ENCODE measurements around the gene CCR3.

CCR3 gene

GRCh38 chr3:46303240-46303639, 61.0 kb downstream of the CCR3 start:
- no peak overlapping the region for H3K4me3 Mint-ChIP-seq
- TF ChIP-seq CTCF (IDR thresholded peaks at IDR 0.05; ENCODE audit: unreplicated experiment in 3 of 3): no peak
- no peaks in the 10 kb centered on the region for H3K36me3 Mint-ChIP-seq (ENCODE audit: low read depth)
- H3K27me3 Mint-ChIP-seq (ENCODE audit: low read depth): peaks cover 27% of the 10 kb centered on the region
- H3K27ac Mint-ChIP-seq: no peak overlapping the region
- H3K4me1 Mint-ChIP-seq: no peaks in the 10 kb centered on the region
- no peaks in the 10 kb centered on the region for H3K9me3 Mint-ChIP-seq

DNA sequence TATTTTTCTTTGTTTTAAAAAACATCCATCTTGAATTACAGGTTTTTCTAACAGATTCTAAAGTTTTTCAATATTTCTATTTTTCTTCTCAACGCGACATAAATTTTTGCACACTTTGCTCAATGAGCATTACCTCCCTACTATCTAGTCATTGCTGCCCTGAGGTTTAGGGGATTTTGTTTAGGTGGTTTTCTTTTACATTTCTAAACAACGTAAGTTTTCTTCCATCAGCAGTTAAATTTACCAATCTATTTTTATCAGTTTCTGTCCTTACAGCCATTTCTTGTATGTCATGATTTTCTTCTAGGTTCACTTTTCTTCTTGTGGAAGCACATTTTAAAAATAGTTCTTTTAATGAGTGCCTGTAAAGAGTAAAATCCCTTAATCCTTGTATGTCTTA, 62.5 kb downstream of the CCR3 start:
- no peak for TF ChIP-seq CTCF (IDR thresholded peaks at IDR 0.05; ENCODE audit: unreplicated experiment in 3 of 3)
- Mint-ChIP-seq H3K4me1 (no peaks in the 10 kb centered on the region), H3K27ac (no peak overlapping the region), H3K9me3 (no peaks in the 10 kb centered on the region), H3K36me3 (ENCODE audit: low read depth) (no peaks in the 10 kb centered on the region), H3K27me3 (ENCODE audit: low read depth) (peaks cover 24% of the 10 kb centered on the region), H3K4me3 (no peak overlapping the region)

GRCh38 chr3:46312991-46313390, 70.7 kb downstream of the CCR3 start:
- peaks cover 13% of the 10 kb centered on the region for H3K27me3 Mint-ChIP-seq (ENCODE audit: low read depth)
- no peak for TF ChIP-seq CTCF (IDR thresholded peaks at IDR 0.05; ENCODE audit: unreplicated experiment in 3 of 3)
- no peaks in the 10 kb centered on the region for H3K36me3 Mint-ChIP-seq (ENCODE audit: low read depth)
- H3K4me3 Mint-ChIP-seq: no peak overlapping the region
- no peak overlapping the region for H3K27ac Mint-ChIP-seq
- no peaks in the 10 kb centered on the region for H3K9me3 Mint-ChIP-seq
- H3K4me1 Mint-ChIP-seq: no peaks in the 10 kb centered on the region

- no peak overlapping the region for H3K27ac Mint-ChIP-seq
- H3K27me3 Mint-ChIP-seq (ENCODE audit: low read depth): peaks cover 13% of the 10 kb centered on the region
- no peaks in the 10 kb centered on the region for H3K9me3 Mint-ChIP-seq
- H3K4me3 Mint-ChIP-seq: no peak overlapping the region
- TF ChIP-seq CTCF (IDR thresholded peaks at IDR 0.05; ENCODE audit: unreplicated experiment in 3 of 3): no peak
- H3K4me1 Mint-ChIP-seq: no peaks in the 10 kb centered on the region
- no peaks in the 10 kb centered on the region for H3K36me3 Mint-ChIP-seq (ENCODE audit: low read depth)
Observed at GRCh38 chr3:46314517-46314916, 72.3 kb downstream of the CCR3 start.

GRCh38 chr3:46316206-46316605, 73.9 kb downstream of the CCR3 start:
- no peaks in the 10 kb centered on the region for H3K9me3 Mint-ChIP-seq
- peaks cover 19% of the 10 kb centered on the region for H3K27me3 Mint-ChIP-seq (ENCODE audit: low read depth)
- H3K36me3 Mint-ChIP-seq (ENCODE audit: low read depth): no peaks in the 10 kb centered on the region
- H3K27ac Mint-ChIP-seq: no peak overlapping the region
- H3K4me1 Mint-ChIP-seq: no peaks in the 10 kb centered on the region
- TF ChIP-seq CTCF (IDR thresholded peaks at IDR 0.05; ENCODE audit: unreplicated experiment in 3 of 3): no peak
- H3K4me3 Mint-ChIP-seq: no peak overlapping the region

All from nephron (organoid).